H1 (cell line): ENCODE results near the gene PROX2. TPM values are rescaled to one million over a fixed set of nuclear protein-coding genes. Genes with fewer than 3 reads are reported as not detected.

Experiments
- CTCF ChIA-PET: fragments of 300-600 bp; sonication (Branson Sonifier 250); formaldehyde crosslinking; loops from one replicate; lab custom pipeline; 2021; ENCODE audit not compliant: partially characterized antibody; lab: Charles Lee
- POLR2A ChIA-PET: fragments of 300-600 bp; sonication (Branson Sonifier 250); formaldehyde crosslinking; loops from one replicate; lab custom pipeline; 2021; ENCODE audit warnings: inconsistent platforms; ENCODE audit not compliant: partially characterized antibody; lab: Charles Lee
- DNase-seq, 2 experiments: peaks; one replicate each; pipeline versions ENCODE4 v3.0.0 to v3.0.0-alpha.2; 2010 to 2022; ENCODE audit warnings: low spot score in 2 of 2, low read depth in 1 of 2, mixed read lengths in 1 of 2
- FAIRE-seq: peaks from 2 replicates; lab custom pipeline; 2011; peaks lifted over from hg19 to GRCh38; lab: Jason Lieb, UNC
- H2AFZ ChIP-seq: 2 replicates; pipeline ENCODE4 v1.8.1; 2012; ENCODE audit warnings: low read length, inconsistent platforms
- H2AK5ac ChIP-seq: 2 replicates; pipeline ENCODE4 v1.6.1; 2013; ENCODE audit warnings: low read depth, low read length
- H2BK120ac ChIP-seq: replicated peaks from 2 replicates; pipeline ENCODE3; 2013; ENCODE audit warnings: low read depth, low read length, inconsistent platforms
- H2BK12ac ChIP-seq: 2 replicates; pipeline ENCODE4 v1.6.1; 2013; ENCODE audit warnings: low read depth, low read length
- H2BK15ac ChIP-seq: 2 replicates; pipeline ENCODE4 v1.6.1; 2013; ENCODE audit warnings: low read length
- H2BK20ac ChIP-seq: 2 replicates; pipeline ENCODE4 v1.6.1; 2013; ENCODE audit warnings: low read length
- H2BK5ac ChIP-seq: 2 replicates; pipeline ENCODE4 v1.6.1; 2013; ENCODE audit warnings: low read depth, low read length
- H3K14ac ChIP-seq: 2 replicates; pipeline ENCODE4 v1.6.1; 2013; ENCODE audit warnings: inconsistent platforms; ENCODE audit not compliant: insufficient read length
- H3K18ac ChIP-seq: 2 replicates; pipeline ENCODE4 v1.6.1; 2013; ENCODE audit warnings: low read length; ENCODE audit errors: extremely low read depth
- H3K23ac ChIP-seq: 2 replicates; pipeline ENCODE4 v1.6.1; 2013; ENCODE audit warnings: inconsistent platforms; ENCODE audit not compliant: insufficient read length
- H3K23me2 ChIP-seq: 2 replicates; pipeline ENCODE4 v1.6.1; 2013; ENCODE audit warnings: low read depth, low read length
- H3K27ac ChIP-seq: 2 replicates; pipeline ENCODE4 v1.6.1; 2011; ENCODE audit warnings: low read depth, low read length, inconsistent platforms
- H3K27me3 ChIP-seq, 4 experiments: replicated peaks in 1 of 4; 1 replicate in 1 of 4; 2 replicates in 3 of 4; pipeline versions ENCODE4 v1.6.1 to v1.8.1; 2011 to 2013; ENCODE audit warnings: low read length in 3 of 4, mild to moderate bottlenecking in 3 of 4, inconsistent platforms in 2 of 4, mixed read lengths in 2 of 4, moderate library complexity in 1 of 4; ENCODE audit not compliant: control insufficient read depth in 3 of 4, insufficient read depth in 3 of 4; ENCODE audit errors: extremely low read depth in 1 of 4
- H3K36me3 ChIP-seq, 4 experiments: 2 replicates each; pipeline versions ENCODE4 v1.6.1 to v1.8.1; 2011 to 2013; ENCODE audit warnings: mild to moderate bottlenecking in 4 of 4, low read length in 3 of 4, moderate library complexity in 2 of 4, control low read depth in 1 of 4, inconsistent platforms in 1 of 4; ENCODE audit not compliant: insufficient read depth in 4 of 4, control insufficient read depth in 2 of 4
- H3K4ac ChIP-seq: replicated peaks from 2 replicates; pipeline ENCODE3; 2013; ENCODE audit warnings: low read length, low read depth, mixed read lengths, inconsistent platforms; ENCODE audit not compliant: insufficient read length
- H3K4me1 ChIP-seq, 4 experiments: replicated peaks in 1 of 4; 1 replicate in 1 of 4; 2 replicates in 3 of 4; pipeline versions ENCODE4 v1.6.1 to v1.8.1; 2011 to 2013; ENCODE audit warnings: low read length in 3 of 4, inconsistent platforms in 2 of 4, mixed read lengths in 1 of 4; ENCODE audit not compliant: insufficient read depth in 4 of 4, control insufficient read depth in 3 of 4
- H3K4me2 ChIP-seq, 2 experiments: 2 replicates each; pipeline versions ENCODE4 v1.6.1 to v1.8.1; 2011 to 2013; ENCODE audit warnings: low read depth in 2 of 2, low read length in 2 of 2, control low read depth in 1 of 2, inconsistent platforms in 1 of 2, mild to moderate bottlenecking in 1 of 2; ENCODE audit not compliant: insufficient read depth in 1 of 2
- H3K4me3 ChIP-seq, 4 experiments: fragments of 200-600, 300-600 bp in 1 of 4; sonication (generic), shearing (Covaris generic), sonication (Bioruptor Twin) in 1 of 4; 2 replicates each; pipeline versions ENCODE4 v1.5.1 to v1.8.1; 2011 to 2016; ENCODE audit warnings: low read length in 4 of 4, low read depth in 3 of 4, control low read depth in 2 of 4, inconsistent platforms in 2 of 4, mild to moderate bottlenecking in 2 of 4, mixed read lengths in 1 of 4, moderate library complexity in 1 of 4; ENCODE audit not compliant: insufficient read depth in 2 of 4; ENCODE audit errors: extremely low read depth in 1 of 4
- H3K56ac ChIP-seq: replicated peaks from 2 replicates; pipeline ENCODE3; 2013; ENCODE audit warnings: low read depth, mild to moderate bottlenecking, mixed read lengths, low read length, inconsistent platforms; ENCODE audit not compliant: insufficient read length
- H3K79me1 ChIP-seq: 2 replicates; pipeline ENCODE4 v1.6.1; 2013; ENCODE audit warnings: low read depth, low read length, control low read depth
- H3K79me2 ChIP-seq, 2 experiments: 2 replicates each; pipeline versions ENCODE4 v1.6.1 to v1.8.1; 2012 to 2013; ENCODE audit warnings: low read length in 2 of 2, mild to moderate bottlenecking in 2 of 2, inconsistent platforms in 1 of 2; ENCODE audit not compliant: insufficient read depth in 2 of 2, control insufficient read depth in 1 of 2
- H3K9ac ChIP-seq, 4 experiments: replicated peaks in 1 of 4; 1 replicate in 1 of 4; 2 replicates in 3 of 4; pipeline versions ENCODE4 v1.6.1 to v1.8.1; 2011 to 2013; ENCODE audit warnings: low read depth in 3 of 4, low read length in 3 of 4, control low read depth in 2 of 4, mild to moderate bottlenecking in 2 of 4, moderate library complexity in 2 of 4, inconsistent platforms in 1 of 4; ENCODE audit errors: extremely low read depth in 1 of 4
- H3K9me3 ChIP-seq, 2 experiments: 2 replicates each; pipeline versions ENCODE4 v1.6.1 to v1.8.1; 2012 to 2013; ENCODE audit warnings: mild to moderate bottlenecking in 2 of 2, moderate library complexity in 2 of 2, control low read depth in 1 of 2, inconsistent platforms in 1 of 2, low read depth in 1 of 2, low read length in 1 of 2, mixed read lengths in 1 of 2; ENCODE audit not compliant: insufficient read depth in 2 of 2
- H4K20me1 ChIP-seq, 2 experiments: replicated peaks in 1 of 2; 2 replicates each; pipeline versions ENCODE3 to v1.8.1; 2011 to 2013; ENCODE audit warnings: inconsistent platforms in 2 of 2, low read length in 2 of 2, mild to moderate bottlenecking in 1 of 2; ENCODE audit not compliant: insufficient read depth in 2 of 2, control insufficient read depth in 1 of 2
- H4K5ac ChIP-seq: 2 replicates; pipeline ENCODE4 v1.6.1; 2013; ENCODE audit warnings: low read length, low read depth, mixed read lengths, inconsistent platforms; ENCODE audit not compliant: insufficient read length
- H4K8ac ChIP-seq: 2 replicates; pipeline ENCODE4 v1.8.0; 2013; ENCODE audit warnings: mild to moderate bottlenecking, moderate library complexity, low read length, inconsistent platforms; ENCODE audit not compliant: insufficient read depth; ENCODE audit errors: extremely low read depth
- H4K91ac ChIP-seq: replicated peaks from 2 replicates; pipeline ENCODE3; 2013; ENCODE audit warnings: low read length, mixed read lengths, inconsistent platforms; ENCODE audit not compliant: insufficient read length
- ASH2L ChIP-seq: fragments of 200-600, 300-600 bp; sonication (generic); IDR thresholded peaks from one replicate; pipeline ENCODE4 v1.7.1; 2017; ENCODE audit warnings: low read length
- CBX8 ChIP-seq: fragments of 300-800, 300-1000 bp; sonication (generic); IDR thresholded peaks from 2 replicates; pipeline ENCODE4 v1.7.1; 2016; ENCODE audit warnings: low read depth, low read length, borderline replicate concordance
- CEBPB ChIP-seq: IDR thresholded peaks from 2 replicates; pipeline ENCODE4 v1.6.1; 2012; ENCODE audit warnings: low read depth, low read length
- HDAC2 ChIP-seq, 2 experiments: fragments of 300-600 bp in 1 of 2; sonication (generic) in 1 of 2; IDR thresholded peaks; 2 replicates each; pipeline ENCODE4 v1.6.1; 2011 to 2012; ENCODE audit warnings: low read depth in 2 of 2, low read length in 2 of 2, mild to moderate bottlenecking in 2 of 2, moderate library complexity in 2 of 2, borderline replicate concordance in 1 of 2, inconsistent platforms in 1 of 2
- POU5F1 ChIP-seq: IDR thresholded peaks from 2 replicates; pipeline ENCODE4 v1.6.1; 2011; ENCODE audit warnings: low read depth, mild to moderate bottlenecking, low read length, moderate library complexity
- RNF2 ChIP-seq: fragments of 200-900, 300-1000 bp; sonication (generic); IDR thresholded peaks from 2 replicates; pipeline ENCODE4 v1.7.1; 2016; ENCODE audit warnings: borderline replicate concordance, low read depth, mild to moderate bottlenecking, antibody characterized with exemption, low read length; ENCODE audit not compliant: poor library complexity, severe bottlenecking; ENCODE audit errors: missing control alignments
- SIRT6 ChIP-seq: IDR thresholded peaks from one replicate; pipeline ENCODE4 v1.7.1; 2012; ENCODE audit warnings: low read length, inconsistent platforms
- SP2 ChIP-seq: IDR thresholded peaks from 2 replicates; pipeline ENCODE4 v1.6.1; 2012; ENCODE audit warnings: mild to moderate bottlenecking, low read length, inconsistent platforms
- SUZ12 ChIP-seq: fragments of 200-600 bp; sonication (generic); IDR thresholded peaks from 2 replicates; pipeline ENCODE4 v1.6.1; 2012; ENCODE audit warnings: mild to moderate bottlenecking, inconsistent platforms, low read length, moderate library complexity, mixed read lengths
- WGBS, 2 experiments: shearing (Covaris generic) in 1 of 2; methylation state at CpG; one replicate each; pipeline versions ENCODE4 v1.1.6 to v1.1.7; 2013 to 2015; ENCODE audit warnings: low lambda C conversion rate in 2 of 2, mixed read lengths in 2 of 2, inconsistent platforms in 1 of 2, low coverage in 1 of 2, missing lambda C conversion rate in 1 of 2; ENCODE audit not compliant: insufficient replicate concordance in 2 of 2, insufficient coverage in 1 of 2, insufficient read length in 1 of 2; ENCODE audit errors: extremely low coverage in 1 of 2, missing lambda C conversion rate in 1 of 2; 5-methylcytosine and 5-hydroxymethylcytosine counted together
- polyA plus RNA-seq, 7 experiments: library from polyadenylated mRNA; depleted of rRNA in 3 of 7; stranded (reverse) in 5 of 7; unstranded in 2 of 7; fragments of >200 nt in 5 of 7; fragments of 200-250 nt in 2 of 7; gene quantifications; 1 replicate in 5 of 7; 2 replicates in 1 of 7; 4 replicates in 1 of 7; pipeline versions ENCODE4 v1.2.1 to v1.2.3, GENCODE V29; 2011 to 2013; ENCODE audit warnings: missing spikeins in 2 of 7, mixed read lengths in 2 of 7
- total RNA-seq: library from RNA; stranded (reverse); fragmentation: NEBNext Ultra II Directional; extraction: Animal tissue kit (Norgen Biotek cat#: 25700); gene quantifications from 2 replicates; pipeline ENCODE4 v1.2.1, GENCODE V29; 2021
- TF ChIP-seq, protein P1 (sequence below): IDR thresholded peaks from 2 replicates; pipeline ENCODE4 v1.6.1; 2011; ENCODE audit warnings: low read depth, mild to moderate bottlenecking, low read length; ENCODE audit not compliant: insufficient read depth

PROX2 gene
- total and polyA plus RNA-seq, 2 of the 8 experiments (the other 6 are each of a cell fraction or from before 2014, with no cell fraction given) = 0.03 TPM; not detected in 1

DNA sequence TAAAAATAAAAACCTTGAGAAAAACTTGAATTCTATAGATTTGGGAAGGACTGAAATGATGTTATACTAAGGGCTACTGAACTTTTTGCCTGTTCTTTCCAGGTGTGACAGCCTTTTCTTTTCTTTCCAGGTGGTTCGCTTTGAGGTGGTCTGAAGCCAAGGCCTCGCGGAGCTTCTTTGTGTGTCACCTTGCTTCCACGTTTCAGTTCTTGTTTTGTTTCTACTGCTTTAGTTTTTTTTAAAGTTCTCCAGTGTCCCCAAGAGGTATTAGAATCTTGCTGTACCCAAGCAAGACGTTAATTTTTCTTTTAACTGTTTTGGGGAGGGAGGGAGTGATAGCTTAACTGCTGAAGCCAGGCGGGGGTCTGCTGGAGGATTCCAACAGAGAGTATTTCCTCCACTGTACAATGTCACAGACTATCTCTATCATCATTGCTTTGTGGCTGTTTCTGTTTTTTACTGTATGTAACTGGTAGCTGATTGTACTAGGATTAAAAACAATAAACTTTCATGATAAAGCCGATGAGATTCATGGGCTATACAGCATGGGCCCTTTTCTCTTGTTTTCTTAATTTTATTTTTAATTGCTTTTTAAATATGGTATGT lies 40.2 kb downstream of the PROX2 start:
- no peaks in the 10 kb centered on the region for H3K79me2 ChIP-seq
- no peak overlapping the region for H2BK20ac ChIP-seq
- H3K23me2 ChIP-seq = no peaks in the 10 kb centered on the region
- H3K4me3 ChIP-seq = no peak overlapping the region
- H2AK5ac ChIP-seq = no peak overlapping the region
- H4K8ac ChIP-seq = no peak overlapping the region
- H3K36me3 ChIP-seq = peaks cover 0 to 33% (median 4%) of the 10 kb centered on the region in 4 experiments; a peak in 4 of 8 replicates
- H2AFZ ChIP-seq = no peak overlapping the region
- peaks cover 0 to 1% of the 10 kb centered on the region in 2 experiments for H4K20me1 ChIP-seq
- H3K9me3 ChIP-seq = no peaks in the 10 kb centered on the region
- H3K4me1 ChIP-seq = no peaks in the 10 kb centered on the region
- no peak overlapping the region for H2BK120ac ChIP-seq
- ChIA-PET CTCF (interaction anchor here (0.5 to 1.1 kb wide), 2 partner anchors 27 to 337 kb away, joined by 3 read pairs; no protein-coding TSS in a partner anchor), POLR2A (interaction anchor here (1.8 kb wide), 1 partner anchor 11 kb away, joined by 6 read pairs; no protein-coding TSS in a partner anchor)
- no peak overlapping the region for H3K9ac ChIP-seq
- no peaks in the 10 kb centered on the region for H3K27me3 ChIP-seq
- no peak overlapping the region for H2BK12ac ChIP-seq
- H4K91ac ChIP-seq = no peak overlapping the region
- H4K5ac ChIP-seq = no peak overlapping the region
- H3K23ac ChIP-seq = no peak overlapping the region
- no peak overlapping the region for H3K27ac ChIP-seq
- H3K4me2 ChIP-seq = no peak overlapping the region
- H3K79me1 ChIP-seq = no peaks in the 10 kb centered on the region
- H2BK5ac ChIP-seq = no peak overlapping the region
- H3K56ac ChIP-seq = no peak overlapping the region
- no peak for DNase-seq
- FAIRE-seq = no peak
- no peak overlapping the region for H3K14ac ChIP-seq
- WGBS, 2 experiments = 91% methylated on average over 7 of the region's 7 CpGs; no CpG with 5 or more reads in 1 of the 2 experiments
- H3K18ac ChIP-seq = no peak overlapping the region
- H2BK15ac ChIP-seq = no peak overlapping the region
- no peak overlapping the region for H3K4ac ChIP-seq
- TF ChIP-seq HDAC2 (IDR thresholded peaks at IDR 0.05; ENCODE audit: borderline replicate concordance in 1 of 2, low read depth in 2 of 2, low read length in 2 of 2) = no peak
- TF ChIP-seq ASH2L = no peak
- TF ChIP-seq CBX8 = no peak
- no peak for TF ChIP-seq RNF2
- TF ChIP-seq, protein P1, sequence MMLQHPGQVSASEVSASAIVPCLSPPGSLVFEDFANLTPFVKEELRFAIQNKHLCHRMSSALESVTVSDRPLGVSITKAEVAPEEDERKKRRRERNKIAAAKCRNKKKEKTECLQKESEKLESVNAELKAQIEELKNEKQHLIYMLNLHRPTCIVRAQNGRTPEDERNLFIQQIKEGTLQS = no peak
- no peak for TF ChIP-seq SUZ12
- no peak for TF ChIP-seq CEBPB
- no peak for TF ChIP-seq SP2
- no peak for TF ChIP-seq POU5F1
- no peak for TF ChIP-seq SIRT6
